SK-N-SH (cell line): ENCODE data around the gene DNAL4. TPM values are rescaled to one million over a fixed set of nuclear protein-coding genes. Genes with fewer than 3 reads are reported as not detected.

ENCODE experiments used
- CTCF ChIA-PET: fragments of 300-600, 350-600 bp; formaldehyde crosslinking; extraction: SDS; loops from one replicate; lab custom pipeline; 2021; lab: Yijun Ruan, JAX
- POLR2A ChIA-PET: fragments of 350-600 bp; sonication (Branson Sonifier 250); formaldehyde crosslinking; extraction: SDS; loops from one replicate; lab custom pipeline; 2020; ENCODE audit warnings: antibody characterized with exemption, inconsistent platforms; lab: Yijun Ruan, JAX
- DNase-seq: peaks from one replicate; pipeline ENCODE4 v3.0.0; 2012
- H2AFZ ChIP-seq: fragments of 200-600 bp; sonication (generic); 2 replicates; pipeline ENCODE4 v1.8.1; 2016; ENCODE audit warnings: antibody characterized with exemption, mild to moderate bottlenecking, low read depth
- H3F3A ChIP-seq: fragments of 200-600 bp; sonication (generic); replicated peaks from 2 replicates; pipeline ENCODE3; 2016; ENCODE audit warnings: antibody characterized with exemption, mild to moderate bottlenecking; ENCODE audit not compliant: insufficient read depth
- H3K27ac ChIP-seq, 2 experiments: fragments of 200-500 bp in 1 of 2; fragments of 200-600 bp in 1 of 2; sonication (Bioruptor generic) in 1 of 2; sonication (generic), shearing (Covaris generic) in 1 of 2; 2 replicates each; pipeline versions ENCODE4 v1.5.1 to v1.6.1; 2014 to 2016; ENCODE audit warnings: low read depth in 2 of 2, inconsistent platforms in 1 of 2, low read length in 1 of 2, mild to moderate bottlenecking in 1 of 2, mixed read lengths in 1 of 2
- H3K27me3 ChIP-seq: fragments of 200-600 bp; sonication (generic), shearing (Covaris generic); 2 replicates; pipeline ENCODE4 v1.6.1; 2016; ENCODE audit warnings: mixed run types; ENCODE audit not compliant: insufficient read depth
- H3K36me3 ChIP-seq, 2 experiments: fragments of 200-500 bp in 1 of 2; fragments of 200-600 bp in 1 of 2; sonication (Bioruptor generic) in 1 of 2; sonication (generic) in 1 of 2; replicated peaks in 1 of 2; 2 replicates each; pipeline versions ENCODE3 to v1.5.1; 2014 to 2016; ENCODE audit warnings: low read length in 1 of 2, mild to moderate bottlenecking in 1 of 2; ENCODE audit not compliant: insufficient read depth in 2 of 2, control insufficient read depth in 1 of 2
- H3K4me1 ChIP-seq, 2 experiments: fragments of 200-500 bp in 1 of 2; fragments of 200-600 bp in 1 of 2; sonication (Bioruptor generic) in 1 of 2; sonication (generic), shearing (Covaris generic) in 1 of 2; 2 replicates each; pipeline versions ENCODE4 v1.5.1 to v1.6.1; 2014 to 2016; ENCODE audit warnings: low read depth in 1 of 2, low read length in 1 of 2, mixed run types in 1 of 2; ENCODE audit not compliant: insufficient read depth in 2 of 2, control insufficient read depth in 1 of 2
- H3K4me2 ChIP-seq: fragments of 200-600 bp; sonication (generic), shearing (Covaris generic); 2 replicates; pipeline ENCODE4 v1.6.1; 2017; ENCODE audit warnings: mixed run types
- H3K4me3 ChIP-seq, 2 experiments: fragments of 200-500 bp in 1 of 2; fragments of 200-600 bp in 1 of 2; sonication (Bioruptor generic) in 1 of 2; sonication (generic), shearing (Covaris generic) in 1 of 2; 2 replicates each; pipeline versions ENCODE4 v1.5.1 to v1.8.1; 2014 to 2016; ENCODE audit warnings: low read depth in 2 of 2, inconsistent platforms in 1 of 2, low read length in 1 of 2, mild to moderate bottlenecking in 1 of 2, mixed read lengths in 1 of 2, moderate library complexity in 1 of 2
- H3K79me2 ChIP-seq: fragments of 200-600 bp; sonication (generic); 2 replicates; pipeline ENCODE4 v1.8.1; 2017; ENCODE audit warnings: mild to moderate bottlenecking; ENCODE audit not compliant: insufficient read depth
- H3K9ac ChIP-seq: fragments of 200-600 bp; sonication (generic); 2 replicates; pipeline ENCODE4 v1.6.1; 2017; ENCODE audit warnings: mixed run types
- H3K9me2 ChIP-seq: fragments of 200-600 bp; sonication (generic); 2 replicates; pipeline ENCODE4 v1.6.1; 2017; ENCODE audit warnings: mixed run types
- H3K9me3 ChIP-seq: fragments of 200-600 bp; sonication (generic); 2 replicates; pipeline ENCODE4 v1.6.1; 2017; ENCODE audit warnings: mixed run types, mild to moderate bottlenecking, moderate library complexity
- H4K20me1 ChIP-seq: fragments of 200-600 bp; sonication (generic); 2 replicates; pipeline ENCODE4 v1.6.1; 2017; ENCODE audit warnings: mild to moderate bottlenecking, mixed run types; ENCODE audit not compliant: insufficient read depth
- FOSL2 ChIP-seq: IDR thresholded peaks from 2 replicates; pipeline ENCODE4 v1.4.0; 2012; ENCODE audit warnings: low read depth, mild to moderate bottlenecking, moderate library complexity, borderline replicate concordance
- GABPA ChIP-seq: IDR thresholded peaks from 2 replicates; pipeline ENCODE4 v1.4.0; 2012; ENCODE audit warnings: low read depth, mild to moderate bottlenecking
- JUND ChIP-seq: IDR thresholded peaks from 2 replicates; pipeline ENCODE4 v1.4.0; 2012
- MEF2A ChIP-seq: IDR thresholded peaks from 2 replicates; pipeline ENCODE4 v1.4.0; 2012; ENCODE audit warnings: low read depth, borderline replicate concordance
- MXI1 ChIP-seq: IDR thresholded peaks from 2 replicates; pipeline ENCODE4 v1.6.1; 2012; ENCODE audit warnings: mild to moderate bottlenecking, low read depth, low read length, improper control_type of control experiment
- NFIC ChIP-seq: IDR thresholded peaks from 2 replicates; pipeline ENCODE4 v1.4.0; 2012; ENCODE audit warnings: borderline replicate concordance
- RAD21 ChIP-seq: IDR thresholded peaks from 2 replicates; pipeline ENCODE4 v1.6.1; 2012; ENCODE audit warnings: mild to moderate bottlenecking, low read length
- RCOR1 ChIP-seq: fragments of 150-350 bp; IDR thresholded peaks from 2 replicates; pipeline ENCODE4 v1.6.1; 2017; ENCODE audit warnings: antibody characterized with exemption, low read length
- RFX5 ChIP-seq: IDR thresholded peaks from 2 replicates; pipeline ENCODE4 v1.6.1; 2012; ENCODE audit warnings: mild to moderate bottlenecking, improper control_type of control experiment, low read length
- TCF12 ChIP-seq: IDR thresholded peaks from 2 replicates; pipeline ENCODE4 v1.4.0; 2012
- YY1 ChIP-seq: IDR thresholded peaks from 2 replicates; pipeline ENCODE4 v1.4.0; 2012; ENCODE audit warnings: low read depth, mild to moderate bottlenecking
- WGBS: methylation state at CpG from one replicate; pipeline ENCODE4 v1.1.6; 2017; ENCODE audit warnings: low lambda C conversion rate; 5-methylcytosine and 5-hydroxymethylcytosine counted together
- polyA plus RNA-seq, 3 experiments: library from polyadenylated mRNA; depleted of rRNA; stranded (reverse); fragments of >200 nt; gene quantifications; 2 replicates each; pipeline ENCODE4 v1.2.3, GENCODE V29; 2012
- TF ChIP-seq, protein P1 (sequence below): IDR thresholded peaks from 2 replicates; pipeline ENCODE4; 2012
- TF ChIP-seq, protein P2 (sequence below): fragments of 200-600 bp; sonication (generic); IDR thresholded peaks from 2 replicates; pipeline ENCODE4 v1.6.1; 2017; ENCODE audit warnings: antibody characterized with exemption, mild to moderate bottlenecking, moderate library complexity
- TF ChIP-seq, protein P3 (sequence below): IDR thresholded peaks from 2 replicates; pipeline ENCODE4 v1.4.0; 2012; ENCODE audit warnings: low read depth, borderline replicate concordance
- TF ChIP-seq, protein P4 (sequence below): fragments of 150-350 bp; IDR thresholded peaks from 2 replicates; pipeline ENCODE4 v1.6.1; 2016; ENCODE audit warnings: mild to moderate bottlenecking, low read depth, low read length
- TF ChIP-seq, protein P5 (sequence below): IDR thresholded peaks from 2 replicates; pipeline ENCODE4 v1.4.0; 2012; ENCODE audit warnings: low read depth

DNAL4 gene
- polyA plus RNA-seq, 1 of the 3 experiments (the other 2 are of a cell fraction) = 15.1 TPM

DNA sequence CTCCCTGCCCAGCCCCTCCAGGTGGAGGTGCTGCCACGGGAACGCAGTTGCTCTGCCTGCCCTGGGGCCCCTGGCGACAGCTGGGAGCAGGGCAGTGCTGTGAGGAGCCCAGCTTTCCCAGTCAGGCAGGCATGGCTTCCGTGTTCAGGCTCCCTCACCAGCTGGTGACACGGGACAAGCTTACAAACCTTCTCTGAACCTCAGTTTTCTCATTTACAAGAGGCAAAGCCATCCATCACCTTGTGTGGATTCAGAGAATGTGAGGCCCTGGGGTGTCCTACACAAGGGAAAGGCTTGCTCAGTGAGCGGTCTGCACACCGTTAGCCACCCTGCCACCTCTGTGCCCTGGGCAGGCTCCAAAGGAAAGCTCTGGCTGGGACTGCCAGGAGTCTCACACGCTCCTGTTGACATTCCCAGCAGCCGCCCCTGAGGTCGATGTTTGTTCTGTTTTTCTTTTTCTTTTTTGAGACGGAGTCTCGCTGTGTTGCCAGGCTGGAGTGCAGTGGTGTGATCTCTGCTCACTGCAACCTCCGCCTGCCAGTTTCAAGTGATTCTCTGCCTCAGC, 61.6 kb downstream of the DNAL4 start:
- H3K4me2 ChIP-seq = no peak overlapping the region
- peaks cover 0 to 21% of the 10 kb centered on the region in 2 experiments for H3K36me3 ChIP-seq
- no peaks in the 10 kb centered on the region for H3K9me2 ChIP-seq
- TF ChIP-seq, protein P1, sequence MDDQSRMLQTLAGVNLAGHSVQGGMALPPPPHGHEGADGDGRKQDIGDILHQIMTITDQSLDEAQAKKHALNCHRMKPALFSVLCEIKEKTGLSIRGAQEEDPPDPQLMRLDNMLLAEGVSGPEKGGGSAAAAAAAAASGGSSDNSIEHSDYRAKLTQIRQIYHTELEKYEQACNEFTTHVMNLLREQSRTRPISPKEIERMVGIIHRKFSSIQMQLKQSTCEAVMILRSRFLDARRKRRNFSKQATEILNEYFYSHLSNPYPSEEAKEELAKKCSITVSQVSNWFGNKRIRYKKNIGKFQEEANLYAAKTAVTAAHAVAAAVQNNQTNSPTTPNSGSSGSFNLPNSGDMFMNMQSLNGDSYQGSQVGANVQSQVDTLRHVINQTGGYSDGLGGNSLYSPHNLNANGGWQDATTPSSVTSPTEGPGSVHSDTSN = no peak
- TF ChIP-seq RCOR1 (no peak), NFIC (no peak), TCF12 (no peak), YY1 (no peak), GABPA (no peak), FOSL2 (no peak), RFX5 (no peak), RAD21 (no peak), MEF2A (no peak), JUND (no peak), MXI1 (no peak)
- TF ChIP-seq, protein P2, sequence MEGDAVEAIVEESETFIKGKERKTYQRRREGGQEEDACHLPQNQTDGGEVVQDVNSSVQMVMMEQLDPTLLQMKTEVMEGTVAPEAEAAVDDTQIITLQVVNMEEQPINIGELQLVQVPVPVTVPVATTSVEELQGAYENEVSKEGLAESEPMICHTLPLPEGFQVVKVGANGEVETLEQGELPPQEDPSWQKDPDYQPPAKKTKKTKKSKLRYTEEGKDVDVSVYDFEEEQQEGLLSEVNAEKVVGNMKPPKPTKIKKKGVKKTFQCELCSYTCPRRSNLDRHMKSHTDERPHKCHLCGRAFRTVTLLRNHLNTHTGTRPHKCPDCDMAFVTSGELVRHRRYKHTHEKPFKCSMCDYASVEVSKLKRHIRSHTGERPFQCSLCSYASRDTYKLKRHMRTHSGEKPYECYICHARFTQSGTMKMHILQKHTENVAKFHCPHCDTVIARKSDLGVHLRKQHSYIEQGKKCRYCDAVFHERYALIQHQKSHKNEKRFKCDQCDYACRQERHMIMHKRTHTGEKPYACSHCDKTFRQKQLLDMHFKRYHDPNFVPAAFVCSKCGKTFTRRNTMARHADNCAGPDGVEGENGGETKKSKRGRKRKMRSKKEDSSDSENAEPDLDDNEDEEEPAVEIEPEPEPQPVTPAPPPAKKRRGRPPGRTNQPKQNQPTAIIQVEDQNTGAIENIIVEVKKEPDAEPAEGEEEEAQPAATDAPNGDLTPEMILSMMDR = no peak
- TF ChIP-seq, protein P3, sequence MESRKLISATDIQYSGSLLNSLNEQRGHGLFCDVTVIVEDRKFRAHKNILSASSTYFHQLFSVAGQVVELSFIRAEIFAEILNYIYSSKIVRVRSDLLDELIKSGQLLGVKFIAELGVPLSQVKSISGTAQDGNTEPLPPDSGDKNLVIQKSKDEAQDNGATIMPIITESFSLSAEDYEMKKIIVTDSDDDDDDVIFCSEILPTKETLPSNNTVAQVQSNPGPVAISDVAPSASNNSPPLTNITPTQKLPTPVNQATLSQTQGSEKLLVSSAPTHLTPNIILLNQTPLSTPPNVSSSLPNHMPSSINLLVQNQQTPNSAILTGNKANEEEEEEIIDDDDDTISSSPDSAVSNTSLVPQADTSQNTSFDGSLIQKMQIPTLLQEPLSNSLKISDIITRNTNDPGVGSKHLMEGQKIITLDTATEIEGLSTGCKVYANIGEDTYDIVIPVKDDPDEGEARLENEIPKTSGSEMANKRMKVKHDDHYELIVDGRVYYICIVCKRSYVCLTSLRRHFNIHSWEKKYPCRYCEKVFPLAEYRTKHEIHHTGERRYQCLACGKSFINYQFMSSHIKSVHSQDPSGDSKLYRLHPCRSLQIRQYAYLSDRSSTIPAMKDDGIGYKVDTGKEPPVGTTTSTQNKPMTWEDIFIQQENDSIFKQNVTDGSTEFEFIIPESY = no peak
- TF ChIP-seq, protein P4, sequence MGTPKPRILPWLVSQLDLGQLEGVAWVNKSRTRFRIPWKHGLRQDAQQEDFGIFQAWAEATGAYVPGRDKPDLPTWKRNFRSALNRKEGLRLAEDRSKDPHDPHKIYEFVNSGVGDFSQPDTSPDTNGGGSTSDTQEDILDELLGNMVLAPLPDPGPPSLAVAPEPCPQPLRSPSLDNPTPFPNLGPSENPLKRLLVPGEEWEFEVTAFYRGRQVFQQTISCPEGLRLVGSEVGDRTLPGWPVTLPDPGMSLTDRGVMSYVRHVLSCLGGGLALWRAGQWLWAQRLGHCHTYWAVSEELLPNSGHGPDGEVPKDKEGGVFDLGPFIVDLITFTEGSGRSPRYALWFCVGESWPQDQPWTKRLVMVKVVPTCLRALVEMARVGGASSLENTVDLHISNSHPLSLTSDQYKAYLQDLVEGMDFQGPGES = no peak
- TF ChIP-seq, protein P5, sequence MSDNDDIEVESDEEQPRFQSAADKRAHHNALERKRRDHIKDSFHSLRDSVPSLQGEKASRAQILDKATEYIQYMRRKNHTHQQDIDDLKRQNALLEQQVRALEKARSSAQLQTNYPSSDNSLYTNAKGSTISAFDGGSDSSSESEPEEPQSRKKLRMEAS = no peak
- DNase-seq = no peak
- H4K20me1 ChIP-seq = no peaks in the 10 kb centered on the region
- H3K9me3 ChIP-seq = no peaks in the 10 kb centered on the region
- no peak overlapping the region for H3K4me3 ChIP-seq
- ChIA-PET POLR2A (no interaction called here), CTCF (interaction anchor here (1.1 to 2.3 kb wide), 4 partner anchors 12 to 37 kb away, joined by 4 to 15 read pairs (median 5); no protein-coding TSS in a partner anchor)
- H3K4me1 ChIP-seq = no peaks in the 10 kb centered on the region; a peak in 1 of 4 replicates
- no peak overlapping the region for H3K27ac ChIP-seq
- WGBS = 100% methylated on average over 3 of the region's 13 CpGs
- no peaks in the 10 kb centered on the region for H3F3A ChIP-seq
- no peak overlapping the region for H3K9ac ChIP-seq
- H3K27me3 ChIP-seq = no peaks in the 10 kb centered on the region
- H2AFZ ChIP-seq = no peak overlapping the region
- no peaks in the 10 kb centered on the region for H3K79me2 ChIP-seq
